HEK293 (cell line): ENCODE data around the gene HAUS8.

Experiments used
- CTCF ChIA-PET: fragments of 350-600 bp; formaldehyde crosslinking; extraction: SDS; loops from one replicate; lab custom pipeline; 2021; ENCODE audit warnings: antibody characterized with exemption; lab: Yijun Ruan, JAX
- POLR2A ChIA-PET: fragments of 300-600 bp; formaldehyde crosslinking; extraction: SDS; loops from one replicate; lab custom pipeline; 2020; ENCODE audit warnings: antibody characterized with exemption, inconsistent platforms; lab: Yijun Ruan, JAX
- H3K27ac ChIP-seq: fragments of 200-500 bp; sonication (Bioruptor generic); 2 replicates; pipeline ENCODE4 v1.5.1; 2014; ENCODE audit warnings: low read depth, low read length, control low read depth, inconsistent platforms; ENCODE audit errors: extremely low read depth
- H3K36me3 ChIP-seq, 2 experiments: fragments of 200-500 bp in 1 of 2; sonication (Bioruptor generic) in 1 of 2; 1 replicate in 1 of 2; 2 replicates in 1 of 2; pipeline ENCODE4 v1.5.1; 2014 to 2017; ENCODE audit warnings: inconsistent platforms in 2 of 2, low read length in 2 of 2; ENCODE audit not compliant: control insufficient read depth in 2 of 2, insufficient read depth in 1 of 2
- H3K4me1 ChIP-seq: fragments of 200-500 bp; sonication (Bioruptor generic); 2 replicates; pipeline ENCODE4 v1.5.1; 2014; ENCODE audit warnings: mild to moderate bottlenecking, low read length, inconsistent platforms; ENCODE audit not compliant: control insufficient read depth, insufficient read depth
- H3K4me3 ChIP-seq: 2 replicates; pipeline ENCODE4 v1.5.1; 2011; ENCODE audit warnings: low read depth, mild to moderate bottlenecking, control low read depth, low read length, moderate library complexity
- H3K9me3 ChIP-seq: fragments of 200-500 bp; sonication (Bioruptor generic); 2 replicates; pipeline ENCODE4 v1.5.1; 2014; ENCODE audit warnings: low read depth, low read length, inconsistent platforms; ENCODE audit not compliant: control insufficient read depth, insufficient read depth
- IKZF3 ChIP-seq: fragments of 450-650 bp; IDR thresholded peaks from 2 replicates; pipeline ENCODE4 v1.5.0; 2018; ENCODE audit warnings: missing biosample characterization, mild to moderate bottlenecking, missing genetic modification characterization, moderate library complexity
- MYNN ChIP-seq: fragments of 450-650 bp; formaldehyde crosslinking; IDR thresholded peaks from 2 replicates; pipeline ENCODE4 v1.5.1; 2016; ENCODE audit warnings: missing biosample characterization, missing genetic modification characterization, borderline replicate concordance
- MZF1 ChIP-seq: fragments of 450-650 bp; formaldehyde crosslinking; IDR thresholded peaks from 2 replicates; pipeline ENCODE4 v1.5.1; 2017; ENCODE audit warnings: missing biosample characterization, missing genetic modification characterization, borderline replicate concordance
- PRDM1 ChIP-seq: fragments of 450-650 bp; formaldehyde crosslinking; IDR thresholded peaks from 2 replicates; pipeline ENCODE4; 2016; ENCODE audit warnings: missing biosample characterization, missing genetic modification characterization
- SCRT1 ChIP-seq: fragments of 450-650 bp; formaldehyde crosslinking; IDR thresholded peaks from 2 replicates; pipeline ENCODE4 v1.5.1; 2016; ENCODE audit warnings: missing biosample characterization, missing genetic modification characterization, borderline replicate concordance
- SCRT2 ChIP-seq: fragments of 450-650 bp; formaldehyde crosslinking; IDR thresholded peaks from 2 replicates; pipeline ENCODE4 v1.5.1; 2016; ENCODE audit warnings: missing biosample characterization, missing genetic modification characterization
- ZBTB17 ChIP-seq: fragments of 450-650 bp; formaldehyde crosslinking; IDR thresholded peaks from 2 replicates; pipeline ENCODE4 v1.5.1; 2016; ENCODE audit warnings: missing biosample characterization, missing genetic modification characterization
- ZBTB7A ChIP-seq: fragments of 450-650 bp; formaldehyde crosslinking; IDR thresholded peaks from 2 replicates; pipeline ENCODE4 v1.5.1; 2016; ENCODE audit warnings: low read depth, missing biosample characterization, missing genetic modification characterization
- ZBTB8A ChIP-seq: fragments of 450-650 bp; formaldehyde crosslinking; IDR thresholded peaks from 2 replicates; pipeline ENCODE4 v1.5.1; 2016; ENCODE audit warnings: missing biosample characterization, missing genetic modification characterization
- ZFP3 ChIP-seq: fragments of 450-650 bp; formaldehyde crosslinking; IDR thresholded peaks from 2 replicates; pipeline ENCODE4 v1.5.1; 2016; ENCODE audit warnings: low read depth, missing biosample characterization, missing genetic modification characterization
- ZNF16 ChIP-seq: fragments of 450-650 bp; formaldehyde crosslinking; IDR thresholded peaks from 2 replicates; pipeline ENCODE4 v1.5.1; 2016; ENCODE audit warnings: low read depth, missing biosample characterization, missing genetic modification characterization
- ZNF175 ChIP-seq: fragments of 450-650 bp; formaldehyde crosslinking; IDR thresholded peaks from 2 replicates; pipeline ENCODE4 v1.5.1; 2016; ENCODE audit warnings: missing biosample characterization, missing genetic modification characterization
- ZNF184 ChIP-seq: fragments of 450-650 bp; IDR thresholded peaks from 2 replicates; pipeline ENCODE4 v1.5.1; 2018; ENCODE audit warnings: missing biosample characterization, mild to moderate bottlenecking, missing genetic modification characterization
- ZNF266 ChIP-seq: fragments of 450-650 bp; formaldehyde crosslinking; IDR thresholded peaks from 2 replicates; pipeline ENCODE4 v1.5.1; 2016; ENCODE audit warnings: missing biosample characterization, missing genetic modification characterization, low read depth
- ZNF280C ChIP-seq: fragments of 450-650 bp; formaldehyde crosslinking; IDR thresholded peaks from 2 replicates; pipeline ENCODE4 v1.5.1; 2016; ENCODE audit warnings: missing biosample characterization, missing genetic modification characterization
- ZNF292 ChIP-seq: fragments of 450-650 bp; formaldehyde crosslinking; IDR thresholded peaks from 2 replicates; pipeline ENCODE4 v1.5.1; 2016; ENCODE audit warnings: low read depth, missing biosample characterization, missing genetic modification characterization, borderline replicate concordance
- ZNF341 ChIP-seq: fragments of 450-650 bp; formaldehyde crosslinking; IDR thresholded peaks from 2 replicates; pipeline ENCODE4; 2016; ENCODE audit warnings: low read depth, missing biosample characterization, missing genetic modification characterization
- ZNF350 ChIP-seq: fragments of 450-650 bp; formaldehyde crosslinking; IDR thresholded peaks from 2 replicates; pipeline ENCODE4 v1.5.0; 2017; ENCODE audit warnings: missing biosample characterization, mild to moderate bottlenecking, missing genetic modification characterization
- ZNF416 ChIP-seq: fragments of 450-650 bp; formaldehyde crosslinking; IDR thresholded peaks from 2 replicates; pipeline ENCODE4 v1.5.1; 2016; ENCODE audit warnings: missing biosample characterization, missing genetic modification characterization
- ZNF449 ChIP-seq: fragments of 450-650 bp; formaldehyde crosslinking; IDR thresholded peaks from 2 replicates; pipeline ENCODE4 v1.5.1; 2017; ENCODE audit warnings: missing biosample characterization, mild to moderate bottlenecking, missing genetic modification characterization, moderate library complexity
- ZNF473 ChIP-seq: fragments of 450-650 bp; formaldehyde crosslinking; IDR thresholded peaks from 2 replicates; pipeline ENCODE4 v1.5.1; 2017; ENCODE audit warnings: missing biosample characterization, missing genetic modification characterization
- ZNF501 ChIP-seq: fragments of 450-650 bp; formaldehyde crosslinking; IDR thresholded peaks from 2 replicates; pipeline ENCODE4 v1.5.1; 2016; ENCODE audit warnings: missing biosample characterization, missing genetic modification characterization
- ZNF513 ChIP-seq: fragments of 450-650 bp; IDR thresholded peaks from 2 replicates; pipeline ENCODE4 v1.5.1; 2018; ENCODE audit warnings: missing biosample characterization, missing genetic modification characterization
- ZNF558 ChIP-seq: fragments of 450-650 bp; formaldehyde crosslinking; IDR thresholded peaks from 2 replicates; pipeline ENCODE4 v1.5.1; 2016; ENCODE audit warnings: missing biosample characterization, missing genetic modification characterization
- ZNF560 ChIP-seq: fragments of 450-650 bp; formaldehyde crosslinking; IDR thresholded peaks from 2 replicates; pipeline ENCODE4 v1.5.1; 2017; ENCODE audit warnings: missing biosample characterization, missing genetic modification characterization, borderline replicate concordance
- ZNF624 ChIP-seq: fragments of 450-650 bp; formaldehyde crosslinking; IDR thresholded peaks from 2 replicates; pipeline ENCODE4 v1.5.1; 2017; ENCODE audit warnings: missing biosample characterization, missing genetic modification characterization
- ZNF660 ChIP-seq: fragments of 450-650 bp; IDR thresholded peaks from 2 replicates; pipeline ENCODE4 v1.5.1; 2018; ENCODE audit warnings: missing biosample characterization, mild to moderate bottlenecking, missing genetic modification characterization
- ZNF664 ChIP-seq: fragments of 450-650 bp; formaldehyde crosslinking; IDR thresholded peaks from 2 replicates; pipeline ENCODE4 v1.5.1; 2016; ENCODE audit warnings: missing biosample characterization, missing genetic modification characterization
- ZNF701 ChIP-seq: fragments of 450-650 bp; formaldehyde crosslinking; IDR thresholded peaks from 2 replicates; pipeline ENCODE4 v1.5.1; 2016; ENCODE audit warnings: missing biosample characterization, missing genetic modification characterization
- ZNF785 ChIP-seq: fragments of 450-650 bp; formaldehyde crosslinking; IDR thresholded peaks from 2 replicates; pipeline ENCODE4 v1.5.1; 2016; ENCODE audit warnings: missing biosample characterization, missing genetic modification characterization
- ZSCAN5A ChIP-seq: fragments of 450-650 bp; formaldehyde crosslinking; IDR thresholded peaks from 2 replicates; pipeline ENCODE4 v1.5.1; 2016; ENCODE audit warnings: missing biosample characterization, missing genetic modification characterization

HAUS8 gene

GRCh38 chr19:17058236-17058635 lies 17.0 kb downstream of the HAUS8 start:
- Histone ChIP-seq H3K4me3 (no peak overlapping the region), H3K4me1 (no peaks in the 10 kb centered on the region), H3K36me3 (peaks cover 22 to 75% of the 10 kb centered on the region in 2 experiments), H3K27ac (no peak overlapping the region), H3K9me3 (no peaks in the 10 kb centered on the region)
- CTCF ChIA-PET = interaction anchor here (1.2 kb wide), 1 partner anchor 9 kb away, joined by 7 read pairs; no protein-coding TSS in a partner anchor
- no peak for TF ChIP-seq ZNF701 (tag by site-specific recombination)
- TF ChIP-seq ZNF350 (tag by site-specific recombination) = no peak
- TF ChIP-seq ZNF785 = no peak
- TF ChIP-seq ZBTB7A (tag by site-specific recombination) = no peak
- TF ChIP-seq ZNF266 (tag by site-specific recombination) = no peak
- TF ChIP-seq ZBTB8A = no peak
- TF ChIP-seq ZNF416 (tag by site-specific recombination) = no peak
- TF ChIP-seq ZNF280C (tag by site-specific recombination) = no peak
- TF ChIP-seq ZNF501 (tag by site-specific recombination) = no peak
- TF ChIP-seq MYNN (tag by site-specific recombination) = no peak
- no peak for TF ChIP-seq ZNF449 (tag by site-specific recombination)
- TF ChIP-seq ZSCAN5A (tag by site-specific recombination) = no peak
- TF ChIP-seq ZNF341 (tag by site-specific recombination) = no peak
- no peak for TF ChIP-seq MZF1
- POLR2A ChIA-PET = no interaction called here

GRCh38 chr19:17055636-17056035 lies 19.6 kb downstream of the HAUS8 start:
- H3K27ac ChIP-seq = no peak overlapping the region
- H3K36me3 ChIP-seq = peaks cover 30 to 82% of the 10 kb centered on the region in 2 experiments
- H3K9me3 ChIP-seq = no peaks in the 10 kb centered on the region
- TF ChIP-seq ZNF473 (tag by site-specific recombination) (no peak), SCRT2 (no peak), ZNF292 (no peak), ZNF560 (tag by site-specific recombination) (no peak), PRDM1 (tag by site-specific recombination) (no peak), IKZF3 (no peak), ZNF175 (no peak), ZNF664 (tag by site-specific recombination) (no peak), ZNF16 (tag by site-specific recombination) (no peak), ZNF184 (tag by site-specific recombination) (no peak), ZNF558 (no peak), ZNF513 (tag by site-specific recombination) (no peak), MZF1 (no peak), SCRT1 (tag by site-specific recombination) (no peak), ZBTB17 (tag by site-specific recombination) (no peak), ZNF624 (no peak), ZNF660 (no peak), ZFP3 (tag by site-specific recombination) (no peak)
- TF ChIP-seq, all 188 proteins: peak for 0
- POLR2A ChIA-PET = no interaction called here
- Histone ChIP-seq H3K4me3 (no peak overlapping the region), H3K4me1 (no peaks in the 10 kb centered on the region)
- CTCF ChIA-PET = interaction anchor here (1.2 kb wide), 1 partner anchor 284 kb away, joined by 4 read pairs; no protein-coding TSS in a partner anchor
